Lower leg skin (tissue), 3 donors: Measurements from ENCODE around the gene ANKRD22.

Experiments used
- CTCF ChIP-seq, 3 donors: fragments of 450-650 bp; IDR thresholded peaks; one replicate each; pipeline ENCODE4 v1.5.1; 2016; ENCODE audit warnings: antibody characterized with exemption in 3 of 3, mild to moderate bottlenecking in 3 of 3, moderate library complexity in 2 of 3
- POLR2A ChIP-seq, 2 donors: fragments of 450-650 bp; IDR thresholded peaks; one replicate each; pipeline ENCODE4 v1.6.1; 2016 to 2017; ENCODE audit warnings: antibody characterized with exemption in 2 of 2, mild to moderate bottlenecking in 1 of 2, moderate library complexity in 1 of 2

- TF ChIP-seq CTCF (IDR thresholded peaks at IDR 0.05): no peak
- no peak for TF ChIP-seq POLR2A (IDR thresholded peaks at IDR 0.05)
Measured at GRCh38 chr10:88853155-88853881, 1.7 kb upstream of the ANKRD22 start.
